GM19239 (cell line): ENCODE measurements around the gene NGEF.
"Not testable (repeated sequence)": the region's sequence is repeated elsewhere in the genome, so short reads cannot be mapped to it uniquely, and the experiment has no call there.

Experiments
- DNase-seq: peaks from one replicate; pipeline ENCODE4 v3.0.0; 2011; ENCODE audit warnings: low spot score; ENCODE audit not compliant: insufficient read length
- FAIRE-seq: peaks from 2 replicates; lab custom pipeline; 2011; peaks lifted over from hg19 to GRCh38; lab: Jason Lieb, UNC

The NGEF gene

DNA sequence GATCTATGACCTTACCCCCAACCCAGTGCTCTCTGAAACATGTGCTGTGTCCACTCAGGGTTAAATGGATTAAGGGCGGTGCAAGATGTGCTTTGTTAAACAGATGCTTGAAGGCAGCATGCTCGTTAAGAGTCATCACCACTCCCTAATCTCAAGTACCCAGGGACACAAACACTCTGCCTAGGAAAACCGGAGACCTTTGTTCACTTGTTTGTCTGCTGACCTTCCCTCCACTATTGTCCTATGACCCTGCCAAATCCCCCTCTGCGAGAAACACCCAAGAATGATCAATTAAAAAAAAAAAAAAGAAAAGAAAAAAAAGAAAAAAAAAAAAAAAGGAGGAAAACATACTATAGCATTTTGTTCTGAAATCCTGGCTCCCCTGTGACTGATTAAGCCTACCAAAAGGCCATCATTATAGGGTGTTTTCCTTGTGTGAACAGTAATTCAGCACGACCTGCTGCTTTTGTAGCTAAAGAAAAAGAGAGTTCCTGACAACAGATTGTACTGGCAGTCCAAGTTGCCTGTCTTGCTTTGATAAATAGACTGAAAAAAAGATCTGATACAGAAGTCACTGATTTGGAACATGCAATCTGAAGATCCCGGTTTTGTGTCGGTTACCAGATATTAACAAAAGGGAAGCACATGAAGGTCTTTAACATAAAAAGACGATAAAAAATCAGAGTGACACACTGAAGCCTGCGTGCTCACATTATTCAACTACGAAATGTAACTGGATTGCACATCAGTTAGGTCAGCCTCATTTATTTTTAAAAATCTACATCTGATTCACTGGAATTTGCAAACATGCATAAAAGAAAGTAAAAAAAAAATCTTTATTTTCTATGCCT is 106.0 kb downstream of the NGEF start:
- not testable (repeated sequence) for FAIRE-seq, DNase-seq

GRCh38 chr2:232903989-232904388 is 109.1 kb downstream of the NGEF start:
- no peak for FAIRE-seq
- DNase-seq: no peak

GRCh38 chr2:232901736-232902578 is 111.1 kb downstream of the NGEF start:
- FAIRE-seq: no peak

GRCh38 chr2:232900811-232901735 is 112.0 kb downstream of the NGEF start:
- FAIRE-seq (no peak), DNase-seq (no peak)

More at GRCh38 chr2:232901736-232902578, 111.1 kb downstream of the NGEF start:
- no peak for DNase-seq

GRCh38 chr2:232898592-232899543 is 114.2 kb downstream of the NGEF start:
- FAIRE-seq (no peak), DNase-seq (no peak)

GRCh38 chr2:232897598-232898408 is 115.3 kb downstream of the NGEF start:
- DNase-seq (no peak), FAIRE-seq (no peak)

GRCh38 chr2:232896720-232897597 is 116.1 kb downstream of the NGEF start:
- no peak for DNase-seq
- FAIRE-seq: no peak

DNA sequence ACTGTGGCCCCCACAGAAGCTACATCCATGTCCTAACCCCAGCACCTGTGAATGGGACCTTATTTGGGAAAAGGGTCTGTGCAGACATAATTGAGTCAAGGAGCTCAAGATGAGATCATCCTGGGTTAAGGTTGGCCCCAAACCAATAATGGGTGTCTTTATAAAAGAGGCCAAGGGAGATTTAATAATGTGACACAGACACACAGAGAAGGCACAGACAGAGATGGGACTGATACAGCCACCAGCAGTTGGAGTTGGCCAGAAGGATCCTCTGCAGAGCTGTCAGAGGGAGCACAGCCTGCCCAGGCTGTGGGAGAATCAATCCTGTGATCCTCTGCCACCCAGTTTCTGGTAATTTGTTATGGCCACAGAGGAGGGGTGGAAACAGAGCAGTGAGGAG is 116.9 kb downstream of the NGEF start:
- DNase-seq: no peak
- no peak for FAIRE-seq

DNA sequence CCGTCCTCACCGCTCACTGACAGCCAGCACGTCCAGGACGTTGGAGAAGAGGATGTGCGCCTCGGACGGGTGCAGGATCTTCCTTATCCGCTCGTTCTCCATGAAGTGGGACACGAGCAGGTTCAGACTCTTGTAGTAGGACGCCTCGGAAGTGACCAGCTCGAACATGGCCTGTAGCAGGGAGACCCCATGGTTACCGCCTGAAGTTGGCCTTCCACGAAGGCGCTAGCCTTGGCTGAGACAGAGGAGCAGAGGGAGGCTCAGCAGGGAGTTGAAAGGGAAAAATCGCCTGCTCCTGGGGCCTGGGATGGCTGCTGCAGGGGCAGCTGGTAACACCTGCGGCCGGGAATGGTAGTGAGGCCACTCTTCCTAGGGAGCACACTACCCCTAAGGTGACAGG is 118.3 kb downstream of the NGEF start:
- no peak for DNase-seq

DNA sequence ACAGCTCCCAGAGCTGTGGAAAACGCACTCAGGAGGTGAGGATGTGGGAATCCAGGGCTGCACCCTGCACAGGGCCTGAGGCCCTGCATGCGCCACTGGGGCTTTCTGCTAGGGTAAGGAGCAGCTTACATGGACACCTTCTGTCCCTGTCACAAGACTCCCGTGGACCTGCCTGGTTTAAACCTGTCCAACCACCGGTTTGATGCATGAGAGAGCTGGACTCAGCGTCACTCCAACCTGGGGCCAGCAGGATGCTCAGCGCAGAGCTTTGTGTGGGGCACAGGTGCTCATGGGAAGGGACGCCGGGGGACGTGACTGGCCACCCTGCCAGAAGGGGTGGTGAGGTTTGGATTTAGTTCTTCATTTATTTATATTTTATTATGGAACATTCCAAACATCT is 118.8 kb downstream of the NGEF start:
- no peak for FAIRE-seq
- no peak for DNase-seq

More for the DNA sequence above, 118.3 kb downstream of the NGEF start:
- FAIRE-seq: no peak

- no peak for FAIRE-seq
- DNase-seq: no peak
Measured at GRCh38 chr2:232893834-232894233, 119.2 kb downstream of the NGEF start.

GRCh38 chr2:232892843-232893242 is 120.2 kb downstream of the NGEF start:
- FAIRE-seq: no peak
- DNase-seq: no peak

- no peak for DNase-seq
- FAIRE-seq: no peak
Measured at GRCh38 chr2:232892221-232892620, 120.8 kb downstream of the NGEF start.

DNA sequence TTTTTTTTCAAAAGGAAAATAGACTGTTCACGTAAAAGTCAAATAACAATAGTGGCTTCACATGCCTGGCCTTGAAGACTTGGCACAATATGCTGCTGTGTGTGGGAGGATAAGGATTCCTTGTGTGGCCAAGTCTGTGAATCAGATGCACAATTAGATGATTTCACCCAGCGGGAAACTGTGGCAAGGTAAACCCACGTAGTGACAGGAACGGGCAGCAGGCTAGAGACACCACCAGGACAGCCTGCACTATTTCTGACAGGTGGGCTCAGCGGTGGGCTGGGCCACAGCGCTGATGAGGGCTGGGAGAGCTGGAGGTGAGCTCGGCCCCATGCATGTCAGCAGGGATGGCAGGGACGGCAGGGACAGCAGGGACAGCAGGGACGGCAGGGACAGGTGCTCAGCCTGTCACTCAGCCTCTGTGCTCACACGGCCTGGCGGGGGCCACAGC is 121.4 kb downstream of the NGEF start:
- DNase-seq (no peak), FAIRE-seq (no peak)

DNA sequence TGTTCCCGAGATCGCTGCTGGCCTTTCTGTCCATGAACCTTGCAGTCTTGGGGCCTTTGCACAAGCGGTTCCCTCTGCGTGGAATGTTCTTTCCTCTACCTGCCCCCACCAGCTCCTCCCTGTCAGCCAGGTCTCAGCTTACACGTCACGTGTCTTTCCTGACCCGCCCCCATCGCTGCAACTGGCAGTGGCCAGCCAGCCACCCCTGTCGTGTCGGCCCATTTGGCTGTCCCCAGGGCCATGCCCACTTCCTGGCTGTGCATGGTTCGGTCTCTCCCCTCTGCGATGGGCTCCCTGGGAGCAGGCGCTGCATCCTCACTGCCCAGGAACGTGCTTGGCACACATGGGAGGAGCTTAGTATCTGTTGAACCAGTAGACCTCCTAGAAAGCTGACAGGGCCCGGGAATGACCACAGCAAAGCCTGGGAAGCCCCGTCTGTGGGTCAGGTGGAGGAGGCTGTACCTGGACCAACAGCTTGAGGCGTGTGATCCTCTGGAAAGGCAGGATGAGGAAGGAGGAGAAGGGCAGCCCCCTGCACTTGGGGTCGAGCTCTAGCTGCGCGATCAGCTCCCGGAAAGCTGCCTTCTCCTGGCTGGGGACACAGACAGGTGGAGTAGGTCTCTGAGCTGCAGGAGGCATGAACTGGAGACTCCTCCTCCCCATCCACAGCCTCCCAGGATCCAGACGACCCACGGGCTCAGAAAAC is 122.0 kb downstream of the NGEF start:
- FAIRE-seq (no peak), DNase-seq (no peak)

DNA sequence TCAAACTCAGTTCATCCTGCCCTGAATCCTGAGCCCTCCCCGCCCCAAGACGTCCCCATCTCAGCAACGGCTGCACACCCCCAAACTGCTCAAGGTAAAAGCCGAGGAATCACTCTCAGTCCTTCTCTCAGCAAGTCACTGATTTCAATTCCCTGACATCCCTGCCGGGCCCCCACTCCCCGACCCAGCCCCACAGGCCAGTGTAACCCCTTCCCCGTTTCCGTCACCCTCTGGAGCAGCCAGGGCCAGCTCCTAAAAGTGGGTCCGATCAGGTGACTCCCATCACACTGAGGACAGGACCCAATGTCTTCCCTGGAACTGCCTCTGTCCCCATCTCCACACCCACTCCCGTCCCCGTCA is 122.5 kb downstream of the NGEF start:
- DNase-seq (no peak), FAIRE-seq (no peak)
